K562 (cell line): Measurements from ENCODE around the gene BAG1. TPM values are rescaled to one million over a fixed set of nuclear protein-coding genes. Genes with fewer than 3 reads are reported as not detected.

Experiments used
- ATAC-seq: fragments of 200-7000 bp; cut with Tn5 transposase; 3 replicates; pipeline ENCODE4 v1.9.1; 2020; ENCODE audit warnings: moderate library complexity
- BruUV-seq: library from RNA; stranded (reverse); fragments of 400-500 nt; replicated peaks from 2 replicates; lab custom pipeline; 2021; lab: Mats Ljungman, UMichigan
- CTCF ChIA-PET: fragments of 300-600 bp; formaldehyde crosslinking; extraction: SDS; loops from one replicate; lab custom pipeline; 2021; ENCODE audit warnings: low intra/inter-chr PET ratio; lab: Yijun Ruan, JAX
- POLR2A ChIA-PET: fragments of 300-600, 350-650 bp; sonication (Branson Sonifier 250); formaldehyde crosslinking; extraction: SDS; loops from one replicate; lab custom pipeline; 2021; ENCODE audit warnings: antibody characterized with exemption, inconsistent platforms; lab: Yijun Ruan, JAX
- DNase-seq, 4 experiments: peaks; one replicate each; pipeline versions ENCODE4 v3.0.0 to v3.0.0-alpha.2; 2011 to 2018; ENCODE audit warnings: low spot score in 3 of 4, mixed read lengths in 3 of 4; ENCODE audit errors: extremely low read depth in 1 of 4
- FAIRE-seq: peaks from 2 replicates; lab custom pipeline; 2011; peaks lifted over from hg19 to GRCh38; lab: Jason Lieb, UNC
- H2AFZ ChIP-seq: 2 replicates; pipeline ENCODE4 v1.6.0; 2011; ENCODE audit warnings: low read depth, low read length, control low read depth, inconsistent platforms
- H3K27ac ChIP-seq: fragments of 200-600 bp; 3 replicates; pipeline ENCODE4 v1.8.0; 2011; ENCODE audit warnings: low read depth, mild to moderate bottlenecking, control low read depth, inconsistent platforms, low read length, moderate library complexity, mixed read lengths; ENCODE audit errors: extremely low read depth
- H3K27me3 ChIP-seq, 2 experiments: fragments of 300-600 bp in 1 of 2; 2 replicates in 1 of 2; 3 replicates in 1 of 2; pipeline versions ENCODE4 v1.6.0 to v1.8.0; 2011; ENCODE audit warnings: inconsistent platforms in 2 of 2, low read length in 2 of 2, mild to moderate bottlenecking in 1 of 2, mixed read lengths in 1 of 2, moderate library complexity in 1 of 2; ENCODE audit not compliant: control insufficient read depth in 2 of 2, insufficient read depth in 2 of 2
- H3K36me3 ChIP-seq: fragments of 300-600 bp; 3 replicates; pipeline ENCODE4 v1.8.0; 2011; ENCODE audit warnings: mild to moderate bottlenecking, low read length, inconsistent platforms; ENCODE audit not compliant: control insufficient read depth, insufficient read depth
- H3K4me1 ChIP-seq, 2 experiments: fragments of 200-600 bp in 1 of 2; replicated peaks in 1 of 2; 2 replicates in 1 of 2; 3 replicates in 1 of 2; pipeline versions ENCODE4 v1.5.1 to v1.8.0; 2011; ENCODE audit warnings: inconsistent platforms in 2 of 2, low read length in 2 of 2, mild to moderate bottlenecking in 1 of 2, mixed read lengths in 1 of 2, moderate library complexity in 1 of 2; ENCODE audit not compliant: control insufficient read depth in 2 of 2, insufficient read depth in 2 of 2
- H3K4me2 ChIP-seq: 2 replicates; pipeline ENCODE4 v1.6.1; 2011; ENCODE audit warnings: low read length, control low read depth, inconsistent platforms, mixed read lengths; ENCODE audit not compliant: insufficient read depth
- H3K4me3 ChIP-seq: fragments of 200-600 bp; sonication (generic), shearing (Covaris generic); 2 replicates; pipeline ENCODE4 v1.5.1; 2016; ENCODE audit warnings: control low read depth, inconsistent platforms
- H3K79me2 ChIP-seq: fragments of 200-600 bp; 3 replicates; pipeline ENCODE4 v1.8.0; 2011; ENCODE audit warnings: low read length, inconsistent platforms; ENCODE audit not compliant: control insufficient read depth, insufficient read depth
- H3K9ac ChIP-seq, 2 experiments: 2 replicates each; pipeline versions ENCODE4 v1.6.0 to v1.6.1; 2011; ENCODE audit warnings: low read depth in 2 of 2, low read length in 2 of 2, control low read depth in 1 of 2, inconsistent platforms in 1 of 2, mild to moderate bottlenecking in 1 of 2, mixed read lengths in 1 of 2; ENCODE audit not compliant: insufficient read depth in 1 of 2
- H3K9me1 ChIP-seq: one replicate; pipeline ENCODE4 v1.6.0; 2011; ENCODE audit warnings: inconsistent platforms, mild to moderate bottlenecking, low read length, moderate library complexity; ENCODE audit not compliant: control insufficient read depth, insufficient read depth
- H3K9me3 ChIP-seq: replicated peaks from 2 replicates; pipeline ENCODE4 v1.5.1; 2011; ENCODE audit warnings: low read depth, low read length, inconsistent platforms; ENCODE audit not compliant: control insufficient read depth, insufficient read depth
- H4K20me1 ChIP-seq: replicated peaks from 2 replicates; pipeline ENCODE4 v1.6.1; 2011; ENCODE audit warnings: low read length, inconsistent platforms, mixed read lengths; ENCODE audit not compliant: control insufficient read depth, insufficient read depth
- ADNP ChIP-seq: fragments of 200-800 bp; sonication (Bioruptor generic); IDR thresholded peaks from 2 replicates; pipeline ENCODE4 v1.6.1; 2016; ENCODE audit warnings: missing genetic modification characterization, missing compliant biosample characterization
- CEBPG ChIP-seq, 3 experiments: fragments of 200-800 bp in 1 of 3; sonication (Bioruptor generic) in 1 of 3; sonication (generic) in 1 of 3; formaldehyde crosslinking in 1 of 3; IDR thresholded peaks in 2 of 3; conservative IDR thresholded peaks in 1 of 3; 2 replicates each; pipeline versions ENCODE4 v1.6.1 to v1.8.0; 2016 to 2022; ENCODE audit warnings: missing compliant biosample characterization in 2 of 3, missing genetic modification characterization in 2 of 3, mild to moderate bottlenecking in 1 of 3, missing genetic modification reagents in 1 of 3
- ETV6 ChIP-seq, 3 experiments: fragments of 150-350 bp in 1 of 3; sonication (generic) in 1 of 3; formaldehyde crosslinking in 1 of 3; IDR thresholded peaks; 2 replicates each; pipeline versions ENCODE4 v1.6.1 to v1.8.0; 2014 to 2022; ENCODE audit warnings: borderline replicate concordance in 2 of 3, low read depth in 2 of 3, antibody characterized with exemption in 1 of 3, low read length in 1 of 3, mild to moderate bottlenecking in 1 of 3, missing genetic modification reagents in 1 of 3
- HEY1 ChIP-seq: fragments of 250-450 bp; sonication (Bioruptor Pico); IDR thresholded peaks from 2 replicates; pipeline ENCODE4 v1.5.0; 2020; ENCODE audit warnings: mild to moderate bottlenecking, moderate library complexity, borderline replicate concordance
- NCOR1 ChIP-seq: fragments of 450-650 bp; IDR thresholded peaks from 2 replicates; pipeline ENCODE4 v1.6.1; 2016; ENCODE audit warnings: mild to moderate bottlenecking, moderate library complexity
- SRSF1 ChIP-seq: fragments of 200-400 bp; formaldehyde crosslinking; IDR thresholded peaks from 2 replicates; pipeline ENCODE4 v1.6.1; 2017; ENCODE audit warnings: mild to moderate bottlenecking, low read depth, low read length, moderate library complexity
- ZNF3 ChIP-seq: fragments of 250-450 bp; sonication (Bioruptor Pico); IDR thresholded peaks from 2 replicates; pipeline ENCODE4 v1.5.0; 2021; ENCODE audit warnings: mild to moderate bottlenecking, moderate library complexity
- WGBS: fragments of 100-300 bp; shearing (Covaris generic); methylation state at CpG from one replicate; pipeline ENCODE4 v1.1.6; 2016; ENCODE audit warnings: low coverage, mixed read lengths; ENCODE audit not compliant: insufficient coverage; ENCODE audit errors: missing lambda C conversion rate; 5-methylcytosine and 5-hydroxymethylcytosine counted together
- in situ Hi-C: fragments of 300-500 bp; cut with MboI; formaldehyde crosslinking; loops from 4 replicates; pipeline ENCODE4 v1.15.0; 2018; ENCODE audit warnings: inconsistent platforms, mixed read lengths
- intact Hi-C: fragments of 100-400 bp; cut with micrococcal nuclease; formaldehyde crosslinking; loops from 2 replicates; pipeline ENCODE4 v1.14.2; 2022
- polyA plus RNA-seq, 8 experiments: library from polyadenylated mRNA; depleted of rRNA in 4 of 8; stranded (reverse) in 5 of 8; unstranded in 3 of 8; fragments of >200 nt; fragmentation: Nextera tagmentation in 2 of 8; fragmentation: Illumina TruSeq in 1 of 8; extraction: Ambion mirVana in 2 of 8; extraction: Trizol in 1 of 8; gene quantifications; 2 replicates each; pipeline versions ENCODE4 v1.2.1 to v1.2.3, GENCODE V29; 2011 to 2014; ENCODE audit warnings: inconsistent platforms in 1 of 8, missing spikeins in 1 of 8
- total RNA-seq, 7 experiments: library from RNA; depleted of rRNA in 6 of 7; stranded (reverse); fragments of >200 nt in 6 of 7; fragmentation: Illumina TruSeq in 2 of 7; extraction: Trizol in 2 of 7; gene quantifications; 2 replicates each; pipeline versions ENCODE4 v1.2.1 to v1.2.3, GENCODE V29; 2011 to 2021; ENCODE audit warnings: low replicate concordance in 1 of 7
- TF ChIP-seq, protein P1 (sequence below), 2 experiments: IDR thresholded peaks; 2 replicates each; pipeline ENCODE4 v1.6.1; 2011; ENCODE audit warnings: borderline replicate concordance in 1 of 2, control low read depth in 1 of 2, low read depth in 1 of 2, low read length in 1 of 2, mild to moderate bottlenecking in 1 of 2, mixed read lengths in 1 of 2, moderate library complexity in 1 of 2; ENCODE audit not compliant: insufficient read depth in 1 of 2, insufficient read length in 1 of 2, poor library complexity in 1 of 2, severe bottlenecking in 1 of 2; ENCODE audit errors: extremely low read depth in 1 of 2

Gene BAG1
- total and polyA plus RNA-seq, 9 of the 15 experiments (the other 6 are each of a cell fraction or from before 2014, with no cell fraction given): 9.7 to 106 (median 56.9) TPM

- no peak overlapping the region for H3K4me2 ChIP-seq
- FAIRE-seq (no peak), ATAC-seq (no peak), DNase-seq (no peak)
- H3K9me3 ChIP-seq: no peaks in the 10 kb centered on the region
- no peaks in the 10 kb centered on the region for H4K20me1 ChIP-seq
- ChIA-PET CTCF (no interaction called here), POLR2A (interaction anchor here (0.7 to 1.0 kb wide), 2 partner anchors 10 to 11 kb away, joined by 4 read pairs; no protein-coding TSS in a partner anchor)
- no peak overlapping the region for H3K27ac ChIP-seq
- TF ChIP-seq ZNF3 (CRISPR knock-in tag) (no peak), HEY1 (CRISPR knock-in tag) (no peak), NCOR1 (no peak), ADNP (tag) (no peak), ETV6 (IDR thresholded peaks at IDR 0.05; ENCODE audit: borderline replicate concordance in 1 of 2, low read depth in 2 of 2, low read length in 1 of 2) (no peak), ETV6 (CRISPR knock-in tag; IDR thresholded peaks at IDR 0.05; ENCODE audit: borderline replicate concordance) (no peak), CEBPG (CRISPR knock-in tag; IDR thresholded peaks at IDR 0.05) (no peak), CEBPG (tag; conservative IDR thresholded peaks at IDR 0.05 in 1 of 2, IDR thresholded peaks at IDR 0.05 in 1 of 2) (no peak), SRSF1 (no peak)
- TF ChIP-seq, protein P1, sequence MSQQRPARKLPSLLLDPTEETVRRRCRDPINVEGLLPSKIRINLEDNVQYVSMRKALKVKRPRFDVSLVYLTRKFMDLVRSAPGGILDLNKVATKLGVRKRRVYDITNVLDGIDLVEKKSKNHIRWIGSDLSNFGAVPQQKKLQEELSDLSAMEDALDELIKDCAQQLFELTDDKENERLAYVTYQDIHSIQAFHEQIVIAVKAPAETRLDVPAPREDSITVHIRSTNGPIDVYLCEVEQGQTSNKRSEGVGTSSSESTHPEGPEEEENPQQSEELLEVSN (IDR thresholded peaks at IDR 0.05; ENCODE audit: borderline replicate concordance in 1 of 2, extremely low read depth in 1 of 2, insufficient read depth in 1 of 2, insufficient read length in 1 of 2, low read depth in 1 of 2, low read length in 1 of 2, poor library complexity in 1 of 2, severe bottlenecking in 1 of 2): no peak
- H3K4me1 ChIP-seq: no peaks in the 10 kb centered on the region; a peak in 1 of 5 replicates
- no peaks in the 10 kb centered on the region for H3K9me1 ChIP-seq
- intact Hi-C loops (no loop called here), in situ Hi-C loops (loop anchor here (10.0 to 25.0 kb wide), 3 partner anchors 127 to 844 kb away; partner anchors contain the start of genes ACO1, NDUFB6, SMIM27 and TOPORS)
- H3K27me3 ChIP-seq: no peaks in the 10 kb centered on the region
- no peaks in the 10 kb centered on the region for H3K36me3 ChIP-seq
- no peak overlapping the region for H3K4me3 ChIP-seq
- no peak overlapping the region for H3K9ac ChIP-seq
- BruUV-seq: no TSS peak
- no peak overlapping the region for H2AFZ ChIP-seq
- H3K79me2 ChIP-seq: no peaks in the 10 kb centered on the region
- 10% methylated on average over 2 of the region's 2 CpGs for WGBS
Observed at GRCh38 chr9:33231623-33231942, 32.9 kb downstream of the BAG1 start.
